ENCODE results near the gene HHIPL1. TPM values are rescaled to one million over a fixed set of nuclear protein-coding genes. Genes with fewer than 3 reads are reported as not detected.

Gene HHIPL1
- total RNA-seq, 5 donors from 2014 or later (not counting 1 experiment from before 2014, with no cell fraction given), result 0.05 to 0.35 (median 0.23) TPM

GRCh38 chr14:99725774-99726537, 81.0 kb downstream of the HHIPL1 start:
- peak in 2 of 35 experiments; percentile 1 to 19 for DNase-seq
- peaks cover 2 to 73% of the 10 kb centered on the region in 2 experiments for H3K27me3 ChIP-seq (replicated peaks in 1 of 2; ENCODE audit: control insufficient read depth in 2 of 2, extremely low read depth in 1 of 2, insufficient read depth in 2 of 2, low read length in 1 of 2)
- no peak overlapping the region for H3K27ac Mint-ChIP-seq
- no peak for ATAC-seq (replicated peaks in 1 of 4)
- no peaks in the 10 kb centered on the region for H3K9me3 ChIP-seq
- H3K9me3 Mint-ChIP-seq, result no peaks in the 10 kb centered on the region
- H3K4me3 ChIP-seq (ENCODE audit: control insufficient read depth in 1 of 2, extremely low read depth in 1 of 2, low read length in 1 of 2), result no peak overlapping the region
- peaks cover 29 to 56% of the 10 kb centered on the region in 2 donors for H3K27me3 Mint-ChIP-seq
- H3K36me3 ChIP-seq (ENCODE audit: control insufficient read depth in 2 of 2, extremely low read depth in 1 of 2, insufficient read depth in 1 of 2, low read length in 1 of 2), result no peaks in the 10 kb centered on the region
- ChIA-PET POLR2A (no interaction called here), CTCF (no interaction called here)
- no peak overlapping the region for H3K27ac ChIP-seq (ENCODE audit: low read length)
- no peak overlapping the region for H3K4me3 Mint-ChIP-seq
- no peaks in the 10 kb centered on the region for H3K36me3 Mint-ChIP-seq
- H3K4me1 ChIP-seq (ENCODE audit: control insufficient read depth in 1 of 2, extremely low read depth in 1 of 2, insufficient read depth in 2 of 2, low read length in 2 of 2), result peaks cover 0 to 4% of the 10 kb centered on the region in 2 experiments
- H3K4me1 Mint-ChIP-seq, result peaks cover 0 to 2% (median 0%) of the 10 kb centered on the region in 3 donors
- WGBS (ENCODE audit: insufficient coverage), result 62% methylated on average over 9 of the region's 18 CpGs

GRCh38 chr14:99726538-99727095, 81.7 kb downstream of the HHIPL1 start:
- Histone ChIP-seq H3K9me3 (no peaks in the 10 kb centered on the region), H3K4me3 (ENCODE audit: control insufficient read depth in 1 of 2, extremely low read depth in 1 of 2, low read length in 1 of 2) (no peak overlapping the region), H3K27ac (ENCODE audit: low read length) (no peak overlapping the region), H3K27me3 (replicated peaks in 1 of 2; ENCODE audit: control insufficient read depth in 2 of 2, extremely low read depth in 1 of 2, insufficient read depth in 2 of 2, low read length in 1 of 2) (peaks cover 2 to 73% of the 10 kb centered on the region in 2 experiments), H3K4me1 (ENCODE audit: control insufficient read depth in 1 of 2, extremely low read depth in 1 of 2, insufficient read depth in 2 of 2, low read length in 2 of 2) (peaks cover 0 to 4% of the 10 kb centered on the region in 2 experiments), H3K36me3 (ENCODE audit: control insufficient read depth in 2 of 2, extremely low read depth in 1 of 2, insufficient read depth in 1 of 2, low read length in 1 of 2) (no peaks in the 10 kb centered on the region)
- Mint-ChIP-seq H3K9me3 (no peaks in the 10 kb centered on the region), H3K27me3 (peaks cover 29 to 56% of the 10 kb centered on the region in 2 donors), H3K36me3 (no peaks in the 10 kb centered on the region), H3K27ac (no peak overlapping the region), H3K4me1 (peaks cover 0 to 2% (median 0%) of the 10 kb centered on the region in 3 donors), H3K4me3 (no peak overlapping the region)
- peak in 2 of 35 experiments; percentile 8 to 20 for DNase-seq
- ChIA-PET CTCF (no interaction called here), POLR2A (no interaction called here)
- no peak for ATAC-seq (replicated peaks in 1 of 4)
- WGBS (ENCODE audit: insufficient coverage), result 83% methylated on average over 19 of the region's 26 CpGs

- Histone ChIP-seq H3K9me3 (no peaks in the 10 kb centered on the region), H3K27me3 (replicated peaks in 1 of 2; ENCODE audit: control insufficient read depth in 2 of 2, extremely low read depth in 1 of 2, insufficient read depth in 2 of 2, low read length in 1 of 2) (peaks cover 2 to 76% of the 10 kb centered on the region in 2 experiments), H3K36me3 (ENCODE audit: control insufficient read depth in 2 of 2, extremely low read depth in 1 of 2, insufficient read depth in 1 of 2, low read length in 1 of 2) (no peaks in the 10 kb centered on the region), H3K27ac (ENCODE audit: low read length) (no peak overlapping the region), H3K4me1 (ENCODE audit: control insufficient read depth in 1 of 2, extremely low read depth in 1 of 2, insufficient read depth in 2 of 2, low read length in 2 of 2) (peaks cover 0 to 4% of the 10 kb centered on the region in 2 experiments), H3K4me3 (ENCODE audit: control insufficient read depth in 1 of 2, extremely low read depth in 1 of 2, low read length in 1 of 2) (no peak overlapping the region)
- Mint-ChIP-seq H3K36me3 (no peaks in the 10 kb centered on the region), H3K4me1 (peaks cover 0 to 2% (median 0%) of the 10 kb centered on the region in 3 donors), H3K4me3 (no peak overlapping the region), H3K9me3 (no peaks in the 10 kb centered on the region), H3K27ac (peak overlapping the region in 1 of 2 donors; percentile 23), H3K27me3 (peaks cover 29 to 58% of the 10 kb centered on the region in 2 donors)
- 91% methylated on average over 18 of the region's 25 CpGs for WGBS (ENCODE audit: insufficient coverage)
- DNase-seq (peak in 1 of 35 experiments; percentile 22), ATAC-seq (replicated peaks in 1 of 4) (no peak)
- ChIA-PET POLR2A (no interaction called here), CTCF (interaction anchor here in 1 of 2 donors (0.5 kb wide), 1 partner anchor 69 kb away, joined by 4 read pairs; no protein-coding TSS in a partner anchor)
Observed at GRCh38 chr14:99727096-99727870, 82.4 kb downstream of the HHIPL1 start.

GRCh38 chr14:99728231-99728920, 83.4 kb downstream of the HHIPL1 start:
- Mint-ChIP-seq H3K4me1 (peaks cover 0 to 2% (median 0%) of the 10 kb centered on the region in 3 donors), H3K9me3 (no peaks in the 10 kb centered on the region), H3K4me3 (no peak overlapping the region), H3K27me3 (peaks cover 33 to 63% of the 10 kb centered on the region in 2 donors), H3K27ac (no peak overlapping the region), H3K36me3 (no peaks in the 10 kb centered on the region)
- Histone ChIP-seq H3K4me1 (ENCODE audit: control insufficient read depth in 1 of 2, extremely low read depth in 1 of 2, insufficient read depth in 2 of 2, low read length in 2 of 2) (peaks cover 0 to 4% of the 10 kb centered on the region in 2 experiments), H3K27ac (ENCODE audit: low read length) (no peak overlapping the region), H3K27me3 (replicated peaks in 1 of 2; ENCODE audit: control insufficient read depth in 2 of 2, extremely low read depth in 1 of 2, insufficient read depth in 2 of 2, low read length in 1 of 2) (peaks cover 2 to 87% of the 10 kb centered on the region in 2 experiments), H3K36me3 (ENCODE audit: control insufficient read depth in 2 of 2, extremely low read depth in 1 of 2, insufficient read depth in 1 of 2, low read length in 1 of 2) (no peaks in the 10 kb centered on the region), H3K4me3 (ENCODE audit: control insufficient read depth in 1 of 2, extremely low read depth in 1 of 2, low read length in 1 of 2) (no peak overlapping the region), H3K9me3 (no peaks in the 10 kb centered on the region)
- POLR2A ChIA-PET, result no interaction called here
- ATAC-seq (replicated peaks in 1 of 4) (no peak), DNase-seq (peak in 1 of 35 experiments; percentile 14)
- WGBS (ENCODE audit: insufficient coverage), result 65% methylated on average over 15 of the region's 16 CpGs
- CTCF ChIA-PET, result no interaction called here

- no peak for ATAC-seq (replicated peaks in 1 of 4)
- H3K27ac Mint-ChIP-seq, result no peak overlapping the region
- 70% methylated on average over 3 of the region's 4 CpGs for WGBS (ENCODE audit: insufficient coverage)
- peaks cover 0 to 2% (median 0%) of the 10 kb centered on the region in 3 donors for H3K4me1 Mint-ChIP-seq
- DNase-seq, result peak in 2 of 35 experiments; percentile 1 to 14
- ChIA-PET POLR2A (no interaction called here), CTCF (no interaction called here)
- peaks cover 32 to 63% of the 10 kb centered on the region in 2 donors for H3K27me3 Mint-ChIP-seq
- H3K27me3 ChIP-seq (replicated peaks in 1 of 2; ENCODE audit: control insufficient read depth in 2 of 2, extremely low read depth in 1 of 2, insufficient read depth in 2 of 2, low read length in 1 of 2), result peaks cover 2 to 93% of the 10 kb centered on the region in 2 experiments
- H3K9me3 Mint-ChIP-seq, result no peaks in the 10 kb centered on the region
- H3K4me1 ChIP-seq (ENCODE audit: control insufficient read depth in 1 of 2, extremely low read depth in 1 of 2, insufficient read depth in 2 of 2, low read length in 2 of 2), result peaks cover 0 to 4% of the 10 kb centered on the region in 2 experiments
- no peak overlapping the region for H3K27ac ChIP-seq (ENCODE audit: low read length)
- no peak overlapping the region for H3K4me3 Mint-ChIP-seq
- no peaks in the 10 kb centered on the region for H3K9me3 ChIP-seq
- no peaks in the 10 kb centered on the region for H3K36me3 Mint-ChIP-seq
- H3K4me3 ChIP-seq (ENCODE audit: control insufficient read depth in 1 of 2, extremely low read depth in 1 of 2, low read length in 1 of 2), result no peak overlapping the region
- no peaks in the 10 kb centered on the region for H3K36me3 ChIP-seq (ENCODE audit: control insufficient read depth in 2 of 2, extremely low read depth in 1 of 2, insufficient read depth in 1 of 2, low read length in 1 of 2)
Observed at GRCh38 chr14:99728981-99729451, 84.1 kb downstream of the HHIPL1 start.
